HL-60 (cell line): ENCODE results near the gene PRUNE1.

Experiments used
- GABPA ChIP-seq: IDR thresholded peaks from 2 replicates; pipeline ENCODE4 v1.6.1; 2012; ENCODE audit warnings: low read depth
- POLR2AphosphoS5 ChIP-seq: IDR thresholded peaks from 2 replicates; pipeline ENCODE4 v1.6.1; 2012; ENCODE audit warnings: low read depth
- TF ChIP-seq, protein P1 (sequence below): IDR thresholded peaks from one replicate; pipeline ENCODE4 v1.5.1; 2011; ENCODE audit warnings: low read length, control low read depth, inconsistent platforms; ENCODE audit not compliant: insufficient read depth
- TF ChIP-seq, protein P2 (sequence below): IDR thresholded peaks from 2 replicates; pipeline ENCODE4 v1.6.1; 2012; ENCODE audit warnings: low read depth; ENCODE audit not compliant: insufficient replicate concordance

DNA sequence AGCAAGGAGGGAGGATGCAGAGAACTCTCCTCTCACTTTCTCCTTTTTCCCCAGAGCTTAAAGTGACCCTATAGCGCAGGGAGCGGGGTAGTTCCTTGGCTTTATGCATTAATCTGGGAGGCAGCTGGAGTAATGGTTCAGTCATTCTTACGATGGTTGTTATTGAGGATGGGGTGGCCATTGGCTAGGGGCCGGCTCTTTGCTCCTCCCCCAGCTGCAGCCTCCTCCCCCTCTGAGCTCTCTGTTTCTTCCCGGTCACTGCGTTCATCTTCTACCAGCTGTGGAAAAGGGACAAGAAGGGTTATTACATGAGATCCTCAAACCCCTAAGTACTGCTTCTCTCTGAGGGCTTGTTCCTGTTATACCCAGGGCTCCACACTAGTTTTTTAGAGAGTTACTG lies 42.2 kb upstream of the PRUNE1 start:
- TF ChIP-seq, protein P1, sequence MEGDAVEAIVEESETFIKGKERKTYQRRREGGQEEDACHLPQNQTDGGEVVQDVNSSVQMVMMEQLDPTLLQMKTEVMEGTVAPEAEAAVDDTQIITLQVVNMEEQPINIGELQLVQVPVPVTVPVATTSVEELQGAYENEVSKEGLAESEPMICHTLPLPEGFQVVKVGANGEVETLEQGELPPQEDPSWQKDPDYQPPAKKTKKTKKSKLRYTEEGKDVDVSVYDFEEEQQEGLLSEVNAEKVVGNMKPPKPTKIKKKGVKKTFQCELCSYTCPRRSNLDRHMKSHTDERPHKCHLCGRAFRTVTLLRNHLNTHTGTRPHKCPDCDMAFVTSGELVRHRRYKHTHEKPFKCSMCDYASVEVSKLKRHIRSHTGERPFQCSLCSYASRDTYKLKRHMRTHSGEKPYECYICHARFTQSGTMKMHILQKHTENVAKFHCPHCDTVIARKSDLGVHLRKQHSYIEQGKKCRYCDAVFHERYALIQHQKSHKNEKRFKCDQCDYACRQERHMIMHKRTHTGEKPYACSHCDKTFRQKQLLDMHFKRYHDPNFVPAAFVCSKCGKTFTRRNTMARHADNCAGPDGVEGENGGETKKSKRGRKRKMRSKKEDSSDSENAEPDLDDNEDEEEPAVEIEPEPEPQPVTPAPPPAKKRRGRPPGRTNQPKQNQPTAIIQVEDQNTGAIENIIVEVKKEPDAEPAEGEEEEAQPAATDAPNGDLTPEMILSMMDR: no peak
- no peak for TF ChIP-seq POLR2AphosphoS5
- no peak for TF ChIP-seq GABPA
- TF ChIP-seq, protein P2, sequence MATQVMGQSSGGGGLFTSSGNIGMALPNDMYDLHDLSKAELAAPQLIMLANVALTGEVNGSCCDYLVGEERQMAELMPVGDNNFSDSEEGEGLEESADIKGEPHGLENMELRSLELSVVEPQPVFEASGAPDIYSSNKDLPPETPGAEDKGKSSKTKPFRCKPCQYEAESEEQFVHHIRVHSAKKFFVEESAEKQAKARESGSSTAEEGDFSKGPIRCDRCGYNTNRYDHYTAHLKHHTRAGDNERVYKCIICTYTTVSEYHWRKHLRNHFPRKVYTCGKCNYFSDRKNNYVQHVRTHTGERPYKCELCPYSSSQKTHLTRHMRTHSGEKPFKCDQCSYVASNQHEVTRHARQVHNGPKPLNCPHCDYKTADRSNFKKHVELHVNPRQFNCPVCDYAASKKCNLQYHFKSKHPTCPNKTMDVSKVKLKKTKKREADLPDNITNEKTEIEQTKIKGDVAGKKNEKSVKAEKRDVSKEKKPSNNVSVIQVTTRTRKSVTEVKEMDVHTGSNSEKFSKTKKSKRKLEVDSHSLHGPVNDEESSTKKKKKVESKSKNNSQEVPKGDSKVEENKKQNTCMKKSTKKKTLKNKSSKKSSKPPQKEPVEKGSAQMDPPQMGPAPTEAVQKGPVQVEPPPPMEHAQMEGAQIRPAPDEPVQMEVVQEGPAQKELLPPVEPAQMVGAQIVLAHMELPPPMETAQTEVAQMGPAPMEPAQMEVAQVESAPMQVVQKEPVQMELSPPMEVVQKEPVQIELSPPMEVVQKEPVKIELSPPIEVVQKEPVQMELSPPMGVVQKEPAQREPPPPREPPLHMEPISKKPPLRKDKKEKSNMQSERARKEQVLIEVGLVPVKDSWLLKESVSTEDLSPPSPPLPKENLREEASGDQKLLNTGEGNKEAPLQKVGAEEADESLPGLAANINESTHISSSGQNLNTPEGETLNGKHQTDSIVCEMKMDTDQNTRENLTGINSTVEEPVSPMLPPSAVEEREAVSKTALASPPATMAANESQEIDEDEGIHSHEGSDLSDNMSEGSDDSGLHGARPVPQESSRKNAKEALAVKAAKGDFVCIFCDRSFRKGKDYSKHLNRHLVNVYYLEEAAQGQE: no peak
